Measurements from ENCODE around the gene PPFIA2.

The PPFIA2 gene

DNA sequence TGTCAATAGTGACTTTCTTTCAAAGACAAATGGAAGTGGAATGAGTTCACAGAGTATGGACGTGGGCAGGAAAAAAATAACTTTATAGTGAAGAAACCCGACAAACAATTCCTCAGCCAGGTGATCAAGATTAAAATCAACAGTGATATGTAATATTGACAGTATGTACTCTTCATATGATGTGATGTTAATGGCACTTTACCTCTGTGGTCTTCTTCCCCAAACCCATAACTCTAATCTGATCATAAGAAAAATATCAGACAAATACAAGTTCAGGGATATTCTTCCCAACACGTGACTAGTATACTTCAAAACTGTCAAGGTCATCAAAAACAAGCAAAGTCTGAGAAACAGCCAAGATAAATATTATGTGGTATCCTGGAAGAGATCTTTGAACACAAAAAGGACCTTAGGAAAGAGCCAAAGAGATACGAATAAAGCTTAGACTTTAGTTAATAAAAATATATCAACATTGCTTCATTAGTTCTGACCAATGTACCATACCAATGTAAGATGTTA is 215.5 kb downstream of the PPFIA2 start:
- no peak for DNase-seq

DNA sequence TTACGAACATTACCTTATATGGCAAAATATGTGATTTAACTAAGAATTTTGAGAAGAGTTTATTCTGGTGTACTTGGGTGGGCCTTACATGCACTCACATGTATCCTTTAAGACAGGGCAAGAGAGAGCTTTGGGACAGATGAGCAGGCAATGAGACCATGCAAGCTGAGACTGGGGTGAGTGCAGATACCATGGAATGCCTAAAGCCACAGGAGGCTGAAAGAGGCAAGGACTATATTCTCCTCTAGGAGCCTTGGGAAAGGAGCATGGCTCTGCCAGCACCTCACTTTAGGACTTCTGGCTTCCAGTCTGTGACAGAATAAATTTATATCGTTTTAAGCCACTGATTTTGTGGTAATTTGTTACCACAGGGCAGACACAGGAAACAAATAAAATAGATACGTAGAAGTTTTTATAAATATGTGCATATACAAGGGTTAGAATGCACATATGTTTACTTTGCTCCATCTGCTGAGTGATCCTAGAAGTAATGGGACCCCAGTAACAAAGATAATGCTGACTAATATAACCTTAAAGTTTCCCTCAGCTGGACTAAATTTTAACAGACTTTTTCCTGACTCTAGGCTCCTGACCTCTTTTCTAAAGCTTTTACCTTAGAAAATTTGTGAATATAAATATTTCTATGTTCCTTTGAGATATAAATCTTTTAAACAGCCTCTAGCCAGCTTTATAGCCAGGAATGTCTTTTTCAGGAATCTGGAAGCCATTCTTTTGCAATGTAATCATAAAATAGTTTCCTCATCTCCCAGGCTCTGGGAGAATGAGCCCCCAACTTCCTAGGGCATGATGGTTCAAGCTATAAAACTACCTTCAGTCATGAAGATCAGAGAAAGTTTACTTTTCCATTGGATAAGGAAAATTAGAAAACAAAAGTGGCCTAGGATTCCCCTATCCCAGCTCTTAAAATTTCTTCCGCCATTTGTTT is 216.8 kb downstream of the PPFIA2 start:
- peak; percentile 30 for DNase-seq

DNA sequence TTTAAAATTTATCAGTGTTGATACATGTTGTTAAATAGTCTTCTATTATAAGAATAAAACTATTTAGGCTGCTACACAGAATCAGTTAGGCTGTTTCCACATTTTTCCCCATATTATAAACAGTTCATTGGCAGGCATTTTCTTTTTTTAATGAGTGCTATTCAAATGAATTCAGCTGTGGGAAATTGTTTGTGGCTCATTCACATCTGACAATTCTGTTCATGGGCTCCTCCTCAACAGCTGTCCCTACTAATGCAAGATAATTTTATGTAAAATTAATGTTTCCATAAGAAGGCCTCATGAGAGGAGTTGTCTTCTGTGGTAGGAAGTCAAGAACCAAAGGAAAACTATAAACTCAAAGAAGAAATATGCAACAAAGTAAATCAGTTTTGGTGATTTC is 218.0 kb downstream of the PPFIA2 start:
- no peak for DNase-seq

DNA sequence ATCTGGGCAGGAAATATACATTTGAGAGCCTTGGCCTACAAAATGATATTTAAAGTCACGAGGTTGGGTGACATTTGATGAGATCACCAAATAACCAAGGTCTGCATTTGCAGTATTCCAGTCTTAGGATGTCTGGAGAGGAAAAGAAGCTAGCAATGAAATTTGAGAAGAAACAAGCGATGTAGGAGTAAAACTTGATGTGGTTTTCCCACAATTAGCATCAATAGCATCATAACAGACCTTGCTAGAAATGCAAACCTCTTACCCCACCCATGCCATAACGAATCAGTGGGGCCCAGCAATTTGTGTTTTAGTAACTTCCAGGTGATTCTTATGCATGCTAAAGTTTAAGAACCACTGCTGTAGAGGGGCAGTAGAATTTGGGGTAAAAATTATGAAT is 219.9 kb downstream of the PPFIA2 start:
- DNase-seq: no peak

DNA sequence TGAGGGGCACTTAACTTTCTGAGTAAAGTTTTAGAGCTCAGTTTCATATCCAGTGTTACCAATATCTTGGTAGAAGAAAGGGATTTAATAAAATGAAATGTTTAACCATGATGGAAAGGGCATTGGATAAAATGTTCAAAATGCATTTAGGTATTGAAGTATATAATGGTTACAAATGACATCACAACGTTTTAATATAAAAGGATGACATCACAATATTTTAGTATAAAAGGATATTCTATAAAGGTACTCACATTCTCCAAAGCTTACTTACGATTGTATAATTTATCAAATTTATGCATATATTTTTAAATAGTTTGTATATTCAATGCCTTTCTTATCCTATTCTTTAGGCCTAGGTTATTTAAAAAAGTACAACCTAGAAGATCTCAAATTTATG is 226.1 kb downstream of the PPFIA2 start:
- DNase-seq: no peak

DNA sequence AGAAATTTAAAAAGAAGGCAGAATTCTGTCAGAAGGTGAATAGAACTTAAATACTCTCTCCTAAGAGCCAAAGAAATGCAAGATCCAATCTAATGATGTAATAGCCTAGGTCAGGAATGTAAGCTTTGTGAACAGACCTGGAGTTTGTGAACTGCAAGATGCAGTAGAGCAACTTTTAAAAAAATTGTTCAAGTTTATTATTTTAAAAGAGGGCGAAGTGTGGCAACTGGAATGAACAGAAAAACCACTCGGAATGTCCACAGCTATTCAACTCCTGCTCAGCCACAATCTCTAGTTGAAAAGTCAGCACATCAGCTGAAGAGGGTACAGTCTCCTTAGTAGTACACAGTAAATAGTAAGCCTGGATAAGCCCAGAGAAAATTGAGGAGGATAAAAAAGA is 228.8 kb downstream of the PPFIA2 start:
- no peak for DNase-seq

DNA sequence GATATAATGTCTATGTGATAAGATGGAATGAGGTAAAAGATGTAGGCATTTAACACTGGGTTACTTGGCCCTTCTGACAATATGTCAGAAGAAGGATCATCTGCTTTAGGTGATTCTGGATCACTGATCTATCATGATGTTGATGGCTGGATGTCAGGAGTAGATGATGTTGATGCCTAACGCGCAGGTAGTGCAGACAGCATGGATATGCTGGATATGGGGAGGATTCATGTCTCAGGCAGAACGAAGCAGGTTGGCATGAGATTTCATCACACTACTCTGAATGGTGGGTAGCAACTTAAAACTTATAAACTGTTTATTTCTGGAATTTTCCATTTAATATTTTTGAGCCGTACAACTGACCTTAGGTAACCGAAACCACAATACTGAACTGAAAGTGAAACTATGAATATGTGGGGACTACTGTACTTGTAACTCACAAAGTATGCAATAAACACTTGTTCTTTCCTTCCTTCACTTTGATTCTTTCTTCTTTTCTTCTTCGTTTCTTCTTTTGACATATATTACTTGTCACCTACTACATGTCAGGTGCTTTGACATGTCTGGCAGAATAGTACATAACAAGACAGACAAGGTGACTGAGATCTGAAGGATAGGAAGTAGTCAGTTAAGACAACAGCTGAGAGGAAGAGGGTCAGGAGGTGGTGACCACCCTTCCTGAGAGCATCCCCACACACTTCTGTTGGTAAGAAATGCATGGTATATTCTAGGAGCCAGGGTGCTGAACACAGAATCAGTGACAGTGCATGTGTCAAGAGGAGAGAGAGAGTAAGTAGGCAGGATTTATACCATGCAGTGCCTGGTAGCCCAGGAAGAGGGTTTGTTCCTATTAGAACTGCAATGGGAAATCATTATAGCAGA is 238.8 kb downstream of the PPFIA2 start:
- DNase-seq: no peak

DNA sequence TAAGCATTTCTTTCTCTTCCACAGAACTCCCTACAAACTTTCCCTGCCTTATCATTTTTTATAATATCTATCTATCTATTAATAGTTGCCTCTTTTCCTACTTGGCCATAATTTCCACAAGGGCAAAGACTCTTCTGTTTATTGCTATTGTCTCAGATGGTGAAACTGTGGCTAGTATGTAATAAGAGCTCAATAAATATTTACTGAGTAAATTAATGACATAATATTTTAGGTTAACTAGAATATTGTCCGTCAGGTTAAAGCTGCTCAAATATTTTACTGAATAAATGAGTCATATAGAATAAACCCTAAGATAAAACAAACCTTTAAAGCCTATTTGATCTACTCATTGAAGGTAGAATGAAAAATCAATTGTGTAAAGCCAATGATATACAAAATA is 240.5 kb downstream of the PPFIA2 start:
- no peak for DNase-seq

DNA sequence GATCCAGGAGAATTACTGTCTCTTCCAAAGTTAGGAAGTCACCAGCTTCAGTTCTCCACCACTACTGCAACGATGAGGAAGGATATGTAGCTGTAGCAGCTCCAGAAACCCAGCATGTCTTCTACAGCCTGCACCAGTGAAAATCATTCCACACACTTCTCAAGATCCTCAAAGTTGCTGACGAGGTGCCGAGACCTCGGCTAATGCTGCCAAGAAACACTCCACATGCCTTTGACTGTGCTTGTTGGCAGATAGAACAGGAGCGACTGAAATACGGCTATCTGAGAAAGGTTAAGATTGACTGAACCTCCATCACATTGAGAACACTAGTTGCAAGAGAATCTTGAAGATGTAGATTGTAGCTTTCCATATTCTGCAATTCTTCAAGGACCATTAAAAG is 241.9 kb downstream of the PPFIA2 start:
- DNase-seq: no peak

DNA sequence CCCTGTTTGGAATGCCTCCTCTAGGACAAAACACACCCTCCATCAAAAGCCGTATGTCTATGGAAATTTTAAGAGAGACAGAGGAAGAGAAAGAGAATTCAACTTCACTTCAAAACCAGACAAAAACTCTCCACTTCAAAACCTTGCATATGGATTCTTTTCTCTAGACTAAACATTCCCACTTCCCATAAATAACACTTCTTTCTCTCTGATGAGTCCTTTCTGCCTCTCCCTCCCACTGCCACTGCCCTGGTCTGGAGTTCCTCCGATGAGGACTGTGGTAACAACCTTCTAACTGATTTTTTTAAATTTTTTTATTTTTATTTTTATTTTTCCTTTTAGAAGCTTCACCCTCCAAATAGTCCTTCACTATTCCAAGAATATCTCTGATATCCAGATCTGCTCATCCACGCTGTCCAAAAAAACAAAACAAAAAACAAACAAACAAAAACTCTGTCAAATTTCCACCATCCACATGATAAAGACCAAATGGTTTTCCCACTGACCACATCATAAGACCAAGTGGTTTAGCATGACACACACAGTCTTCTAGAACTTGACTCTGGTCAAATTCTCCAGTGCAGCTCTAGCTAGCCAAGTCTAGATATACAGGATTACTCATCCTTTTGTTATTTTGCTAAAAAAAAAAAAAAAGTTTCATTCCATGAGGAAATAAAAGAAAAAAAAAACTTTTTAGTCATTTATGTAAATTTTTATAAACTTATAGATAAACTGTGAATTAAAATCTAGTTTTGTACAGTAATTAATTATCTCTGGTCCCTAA is 256.0 kb downstream of the PPFIA2 start:
- peak; percentile 80 for DNase-seq

DNA sequence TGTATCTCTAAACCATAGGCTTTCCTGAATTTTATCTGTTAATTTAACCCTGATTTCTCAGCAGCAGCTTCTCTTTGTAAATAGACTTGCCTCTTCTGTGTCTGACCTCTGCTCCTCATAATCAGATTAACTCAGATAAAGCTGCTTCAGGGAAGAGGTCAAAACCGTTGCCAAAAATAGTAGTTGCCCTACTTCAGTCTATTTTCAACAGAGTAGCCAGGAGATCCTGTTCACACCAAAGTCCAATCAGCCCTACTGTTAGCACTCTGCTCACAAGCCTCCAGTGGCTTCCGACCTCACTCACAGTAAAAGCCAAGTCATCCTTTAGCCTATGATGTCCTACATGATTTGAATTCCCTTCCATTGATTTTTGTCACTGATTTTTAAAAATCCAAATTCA is 258.4 kb downstream of the PPFIA2 start:
- no peak for DNase-seq

DNA sequence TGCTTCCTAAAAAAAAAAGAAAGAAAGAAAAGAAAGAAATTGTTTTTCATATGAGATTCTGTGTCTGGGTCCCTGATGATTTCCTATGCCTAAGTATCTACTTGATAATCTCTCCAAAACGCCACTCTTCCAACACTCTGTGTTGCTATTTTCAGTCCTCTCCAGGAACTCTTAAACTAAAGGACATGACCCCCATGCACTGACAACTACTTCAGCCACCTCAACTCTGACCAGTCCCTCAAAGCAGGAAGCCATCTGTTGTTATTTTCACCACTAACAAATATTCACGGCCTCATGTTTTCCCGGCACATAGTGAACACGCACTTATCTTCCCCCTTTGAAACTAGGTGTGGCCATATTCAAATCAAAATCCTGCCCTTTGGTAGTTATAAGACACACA is 259.3 kb downstream of the PPFIA2 start:
- DNase-seq: no peak

DNA sequence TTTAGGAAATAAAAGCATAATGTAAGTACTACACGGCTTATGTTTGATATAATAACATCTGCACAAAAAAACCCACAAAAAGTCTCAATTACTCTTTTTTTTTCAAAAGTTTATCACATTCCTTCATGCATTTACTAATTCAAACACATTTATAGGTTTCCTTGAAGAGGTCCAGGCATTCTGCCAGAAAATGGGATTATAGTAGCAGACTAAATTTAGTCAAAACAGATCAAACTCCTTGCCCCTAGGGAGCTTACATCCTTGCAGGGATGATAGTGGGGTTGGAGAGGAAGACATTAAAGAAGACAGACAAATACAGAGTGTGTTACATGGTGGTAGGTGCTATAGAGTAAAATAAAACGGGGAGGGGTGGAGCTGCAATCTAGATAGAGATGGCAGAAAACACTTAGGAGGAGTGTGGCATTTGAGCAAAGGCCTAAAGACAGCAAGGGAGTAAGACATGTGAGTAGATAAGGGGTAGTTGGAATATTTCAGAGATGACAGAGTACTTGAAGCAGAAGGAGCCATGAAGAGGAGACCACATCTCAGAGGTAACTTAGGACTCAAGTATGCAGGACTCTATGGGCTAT is 266.9 kb downstream of the PPFIA2 start:
- peak; percentile 14 for DNase-seq

DNA sequence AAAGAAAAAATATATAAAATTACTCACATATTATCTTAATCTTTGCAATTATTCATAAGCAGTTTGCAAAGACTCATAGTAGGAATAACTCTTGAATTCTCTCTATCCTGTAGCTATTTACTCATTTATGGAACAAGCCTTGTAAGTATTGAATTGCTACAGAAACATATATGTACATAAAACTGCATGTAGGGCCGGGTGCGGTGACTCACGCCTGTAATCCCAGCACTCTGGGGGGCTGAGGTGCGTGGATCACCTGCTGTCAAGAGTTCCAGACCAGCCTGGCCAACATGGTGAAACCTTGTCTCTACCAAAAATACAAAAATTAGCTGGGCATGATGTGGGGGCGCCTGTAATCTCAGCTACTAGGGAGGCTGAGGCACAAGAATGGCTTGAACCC is 286.2 kb downstream of the PPFIA2 start:
- no peak for DNase-seq

DNA sequence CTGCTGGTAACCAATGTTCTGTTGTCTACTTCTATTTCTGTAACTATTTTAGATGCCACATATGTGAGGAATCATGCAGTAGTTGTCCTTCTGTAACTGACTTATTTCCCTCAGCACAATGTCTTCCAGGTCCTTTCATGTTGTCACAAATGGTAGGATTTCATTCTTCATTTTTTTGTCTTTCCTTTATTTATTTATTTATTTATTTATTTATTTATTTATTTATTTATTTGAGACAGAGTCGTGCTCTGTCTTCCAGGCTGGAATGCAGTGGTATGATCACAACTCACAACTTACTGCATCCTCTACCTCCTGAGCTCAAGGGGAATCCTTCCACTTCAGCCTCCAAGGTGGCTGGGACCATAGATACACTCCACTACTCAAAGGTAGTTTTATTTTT is 288.2 kb downstream of the PPFIA2 start:
- DNase-seq: no peak

DNA sequence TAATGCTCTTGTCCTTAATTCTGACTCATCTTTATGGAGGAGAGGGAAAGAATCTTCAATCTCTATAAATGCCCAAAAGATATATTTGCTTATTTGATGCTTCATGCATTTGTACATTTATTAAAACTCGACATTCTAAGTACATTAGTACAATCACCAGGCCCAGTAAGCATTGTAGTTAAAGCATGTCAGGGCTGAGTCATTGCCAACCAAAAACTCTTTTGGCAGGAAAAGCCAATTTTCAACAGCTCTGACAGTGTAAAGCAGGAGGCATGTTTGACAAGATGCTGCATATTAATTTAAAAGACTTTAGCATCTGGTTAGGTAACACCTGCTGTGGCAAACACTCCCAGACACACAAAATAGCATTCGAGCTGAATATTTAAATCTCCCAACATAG is 290.9 kb downstream of the PPFIA2 start:
- DNase-seq: peak; percentile 72

DNA sequence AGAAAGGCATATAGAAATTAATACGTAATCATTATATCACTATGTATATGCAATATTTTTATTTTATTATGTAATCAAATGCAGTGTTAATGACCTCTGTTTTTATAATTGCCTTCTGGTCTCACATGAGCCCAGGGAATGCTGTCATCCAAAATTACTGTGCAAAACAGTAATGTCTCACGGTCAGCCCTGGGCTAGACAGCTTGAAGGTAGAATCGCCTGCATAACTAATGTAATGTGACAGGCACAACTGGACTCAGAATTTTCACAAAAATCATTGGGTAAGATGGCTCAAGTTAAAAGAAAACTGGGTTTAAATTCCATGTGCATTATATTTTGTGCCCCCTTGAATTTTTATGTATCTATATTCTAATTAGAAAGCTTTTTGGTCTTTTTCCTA is 293.3 kb downstream of the PPFIA2 start:
- no peak for DNase-seq

DNA sequence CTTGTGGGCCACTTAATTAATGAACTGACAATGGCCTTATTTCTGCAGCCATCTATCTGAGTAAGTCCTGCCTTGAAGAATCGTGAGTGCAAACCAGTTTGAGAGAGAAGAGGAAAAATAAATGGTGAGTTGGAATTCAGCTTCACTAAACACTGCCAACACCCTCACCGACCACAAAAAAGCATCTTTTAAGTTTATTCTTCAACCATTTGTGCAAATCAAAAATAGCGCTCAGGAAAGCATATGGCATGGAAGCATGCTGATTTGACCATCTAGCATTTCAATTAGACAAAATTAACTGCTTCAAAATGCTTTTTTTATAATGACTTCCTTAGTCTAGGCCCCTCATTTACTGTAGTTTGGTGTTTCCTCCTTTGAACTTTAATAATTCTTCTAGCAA is 294.0 kb downstream of the PPFIA2 start:
- no peak for DNase-seq

DNA sequence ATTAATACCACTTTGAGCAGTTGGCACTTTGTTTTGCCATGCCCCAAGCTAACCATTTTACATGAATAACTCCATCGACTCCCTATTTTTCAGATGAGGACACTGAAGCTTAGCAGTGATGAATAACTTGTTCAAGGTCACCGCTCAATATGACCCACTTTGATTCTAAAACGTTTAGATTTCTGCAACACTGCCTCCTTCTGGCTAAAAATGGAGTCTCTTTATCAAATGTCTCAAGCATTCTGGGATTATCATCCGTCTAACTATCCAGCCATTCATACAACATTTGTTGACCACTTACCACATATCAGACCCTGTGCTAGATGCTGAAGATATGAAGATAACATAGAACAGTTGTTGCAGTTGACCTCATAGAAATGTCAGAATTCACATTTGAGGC is 298.0 kb downstream of the PPFIA2 start:
- DNase-seq: no peak

DNA sequence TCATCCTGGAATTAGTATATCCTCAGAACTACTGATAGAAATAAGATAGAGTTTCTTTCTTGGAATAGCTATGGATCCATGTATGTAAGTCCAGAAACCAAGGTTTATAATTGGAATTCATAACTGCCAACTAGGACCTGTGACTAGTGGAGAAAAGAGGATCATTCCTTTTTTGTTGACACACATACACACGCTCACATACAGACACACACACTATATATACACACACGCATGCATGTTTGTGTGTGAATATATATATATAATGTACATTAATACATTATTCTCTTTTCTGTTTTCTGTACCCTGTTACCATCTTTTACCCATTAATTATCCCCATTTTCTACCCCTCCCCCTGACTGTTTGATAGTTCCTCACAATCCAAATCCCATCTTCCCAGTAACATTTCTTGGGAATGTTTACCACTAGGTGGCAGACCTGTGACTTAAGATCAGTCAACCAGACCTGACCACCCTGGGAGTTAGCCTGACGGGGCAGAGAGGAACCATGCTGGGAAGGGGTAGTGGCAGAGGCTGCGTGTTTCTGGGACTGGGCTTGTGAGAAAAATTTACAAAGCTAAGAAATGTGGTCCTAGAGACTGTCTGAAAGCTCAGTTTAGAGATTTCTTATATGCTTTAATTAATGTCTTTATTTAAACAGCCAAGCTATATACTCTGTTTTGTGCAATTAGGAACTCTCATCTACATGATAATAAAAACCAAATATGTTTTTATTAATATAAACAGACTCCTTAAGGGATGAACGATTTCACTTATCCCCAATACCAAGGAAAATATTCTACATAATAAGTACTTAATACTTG is 308.0 kb downstream of the PPFIA2 start:
- peak; percentile 70 for DNase-seq

DNA sequence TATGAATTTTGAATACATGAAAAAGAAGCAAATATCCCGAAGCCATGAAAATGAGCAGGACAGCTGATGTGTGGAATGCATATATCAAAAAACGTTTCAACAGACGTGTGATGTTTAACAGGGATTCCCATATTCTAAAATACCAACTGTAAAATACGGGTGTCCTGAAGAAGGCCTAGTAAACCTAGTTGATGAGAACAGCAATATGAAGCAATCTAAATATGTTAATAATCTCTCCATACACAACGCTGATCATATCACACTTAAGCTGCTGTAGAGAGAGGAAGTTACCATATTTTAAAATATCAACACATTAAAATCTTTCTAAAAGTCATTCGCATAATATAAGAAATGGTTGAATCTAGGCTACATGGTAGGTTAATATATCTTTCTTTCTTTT is 317.5 kb downstream of the PPFIA2 start:
- DNase-seq: no peak
